ENCODE results near the gene HSD11B1. TPM values are rescaled to one million over a fixed set of nuclear protein-coding genes. Genes with fewer than 3 reads are reported as not detected.

Gene HSD11B1
- total and polyA plus RNA-seq, 2 of the 4 experiments (the other 2 are of a cell fraction) = 0.41 to 0.72 TPM

DNA sequence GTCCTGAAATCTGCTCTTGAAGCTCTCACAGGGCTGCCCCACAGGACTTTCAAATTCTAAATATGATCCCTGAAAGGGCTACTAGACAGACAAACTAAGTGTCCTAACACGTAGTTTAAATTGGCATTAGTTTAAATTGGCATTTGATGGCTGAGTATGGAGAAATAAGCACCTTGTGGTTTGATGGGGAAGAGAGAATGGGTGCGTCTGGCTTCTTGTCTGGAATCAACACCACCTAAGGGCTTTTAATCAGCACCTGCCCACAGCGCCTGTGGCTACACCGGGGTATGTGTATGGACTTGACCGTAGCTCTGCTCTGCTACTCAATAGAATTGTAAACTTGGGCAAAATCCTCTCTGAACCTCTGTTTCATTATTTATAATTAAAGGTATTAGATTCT, 46.7 kb upstream of the HSD11B1 start:
- H3K4ac ChIP-seq (ENCODE audit: low read depth, low read length) = no peak overlapping the region
- H3K27me3 ChIP-seq (ENCODE audit: control insufficient read depth, insufficient read depth, low read length) = no peaks in the 10 kb centered on the region; the same call in 1 of the 2 replicates
- no peak overlapping the region for H3K27ac ChIP-seq (ENCODE audit: insufficient read depth, low read length)
- no peak overlapping the region for H2AK5ac ChIP-seq (ENCODE audit: low read depth, low read length)
- no peak overlapping the region for H4K91ac ChIP-seq (ENCODE audit: insufficient read depth, low read depth, low read length)
- H2AFZ ChIP-seq (replicated peaks; ENCODE audit: low read length, poor library complexity) = no peak overlapping the region
- H4K20me1 ChIP-seq (ENCODE audit: insufficient read depth, low read length) = no peaks in the 10 kb centered on the region
- no peak overlapping the region for H3K23ac ChIP-seq (ENCODE audit: low read depth, low read length)
- DNase-seq = no peak
- in situ Hi-C loops (cut with MboI; ENCODE audit: low sequenced_read_pairs) (no loop called here), dilution Hi-C loops (cut with HindIII; ENCODE audit: low sequenced_read_pairs, unreplicated experiment) (no loop called here), intact Hi-C loops (cut with micrococcal nuclease) (no loop called here)
- no peak overlapping the region for H2AK9ac ChIP-seq (replicated peaks; ENCODE audit: low read depth, low read length, poor library complexity)
- H3K56ac ChIP-seq (ENCODE audit: extremely low read depth, insufficient read depth, low read length) = no peak overlapping the region
- no TSS peak for BruUV-seq (replicated peaks)
- H3K79me1 ChIP-seq (ENCODE audit: low read depth in 1 of 2, low read length in 2 of 2) = no peaks in the 10 kb centered on the region
- no peak overlapping the region for H2BK5ac ChIP-seq (ENCODE audit: low read depth, low read length, poor library complexity, severe bottlenecking)
- H3K4me3 ChIP-seq (ENCODE audit: insufficient read depth, low read depth, low read length) = no peak overlapping the region
- CTCF ChIA-PET = no interaction called here
- no peak overlapping the region for H2BK15ac ChIP-seq (ENCODE audit: low read depth, low read length)
- H3K36me3 ChIP-seq (ENCODE audit: control insufficient read depth, insufficient read depth, low read length) = no peaks in the 10 kb centered on the region
- H3K4me2 ChIP-seq (ENCODE audit: low read depth, low read length) = no peak overlapping the region
- H4K8ac ChIP-seq (ENCODE audit: low read depth in 2 of 2, low read length in 2 of 2) = no peak overlapping the region
- H3K4me1 ChIP-seq (ENCODE audit: control insufficient read depth, insufficient read depth, low read length) = no peaks in the 10 kb centered on the region
- no peak overlapping the region for H3K14ac ChIP-seq (replicated peaks; ENCODE audit: low read depth, low read length)
- no CpG with 5 or more reads among the region's 5 CpGs for WGBS, 2 experiments (ENCODE audit: extremely low coverage in 2 of 2, insufficient read length in 1 of 2)
- TF ChIP-seq RFX5 (IDR thresholded peaks at IDR 0.05; ENCODE audit: low read depth, low read length) (no peak), SMC3 (IDR thresholded peaks at IDR 0.05; ENCODE audit: low read depth, low read length) (no peak), BHLHE40 (IDR thresholded peaks at IDR 0.05; ENCODE audit: low read depth, low read length) (no peak), CHD1 (IDR thresholded peaks at IDR 0.05; ENCODE audit: low read depth, low read length) (no peak), CEBPB (IDR thresholded peaks at IDR 0.05; ENCODE audit: low read depth, low read length) (no peak), NFE2L2 (IDR thresholded peaks at IDR 0.05; ENCODE audit: low read depth, low read length) (no peak), MAZ (IDR thresholded peaks at IDR 0.05; ENCODE audit: borderline replicate concordance, low read depth, low read length) (no peak), RCOR1 (IDR thresholded peaks at IDR 0.05; ENCODE audit: insufficient replicate concordance, low read length) (no peak), FOS (IDR thresholded peaks at IDR 0.05; ENCODE audit: low read depth, low read length) (no peak), MXI1 (IDR thresholded peaks at IDR 0.05; ENCODE audit: borderline replicate concordance, low read depth, low read length) (no peak), POLR2A (IDR thresholded peaks at IDR 0.05; ENCODE audit: low read depth, low read length) (no peak), MAFK (IDR thresholded peaks at IDR 0.05; ENCODE audit: low read depth, low read length) (no peak), RAD21 (IDR thresholded peaks at IDR 0.05; ENCODE audit: low read length) (no peak)
- TF ChIP-seq, protein P1, sequence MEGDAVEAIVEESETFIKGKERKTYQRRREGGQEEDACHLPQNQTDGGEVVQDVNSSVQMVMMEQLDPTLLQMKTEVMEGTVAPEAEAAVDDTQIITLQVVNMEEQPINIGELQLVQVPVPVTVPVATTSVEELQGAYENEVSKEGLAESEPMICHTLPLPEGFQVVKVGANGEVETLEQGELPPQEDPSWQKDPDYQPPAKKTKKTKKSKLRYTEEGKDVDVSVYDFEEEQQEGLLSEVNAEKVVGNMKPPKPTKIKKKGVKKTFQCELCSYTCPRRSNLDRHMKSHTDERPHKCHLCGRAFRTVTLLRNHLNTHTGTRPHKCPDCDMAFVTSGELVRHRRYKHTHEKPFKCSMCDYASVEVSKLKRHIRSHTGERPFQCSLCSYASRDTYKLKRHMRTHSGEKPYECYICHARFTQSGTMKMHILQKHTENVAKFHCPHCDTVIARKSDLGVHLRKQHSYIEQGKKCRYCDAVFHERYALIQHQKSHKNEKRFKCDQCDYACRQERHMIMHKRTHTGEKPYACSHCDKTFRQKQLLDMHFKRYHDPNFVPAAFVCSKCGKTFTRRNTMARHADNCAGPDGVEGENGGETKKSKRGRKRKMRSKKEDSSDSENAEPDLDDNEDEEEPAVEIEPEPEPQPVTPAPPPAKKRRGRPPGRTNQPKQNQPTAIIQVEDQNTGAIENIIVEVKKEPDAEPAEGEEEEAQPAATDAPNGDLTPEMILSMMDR (conservative IDR thresholded peaks at IDR 0.05; ENCODE audit: low read depth, low read length) = no peak
- TF ChIP-seq, protein P2, sequence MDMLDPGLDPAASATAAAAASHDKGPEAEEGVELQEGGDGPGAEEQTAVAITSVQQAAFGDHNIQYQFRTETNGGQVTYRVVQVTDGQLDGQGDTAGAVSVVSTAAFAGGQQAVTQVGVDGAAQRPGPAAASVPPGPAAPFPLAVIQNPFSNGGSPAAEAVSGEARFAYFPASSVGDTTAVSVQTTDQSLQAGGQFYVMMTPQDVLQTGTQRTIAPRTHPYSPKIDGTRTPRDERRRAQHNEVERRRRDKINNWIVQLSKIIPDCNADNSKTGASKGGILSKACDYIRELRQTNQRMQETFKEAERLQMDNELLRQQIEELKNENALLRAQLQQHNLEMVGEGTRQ (IDR thresholded peaks at IDR 0.05; ENCODE audit: low read depth, low read length) = no peak
- TF ChIP-seq, protein P3, sequence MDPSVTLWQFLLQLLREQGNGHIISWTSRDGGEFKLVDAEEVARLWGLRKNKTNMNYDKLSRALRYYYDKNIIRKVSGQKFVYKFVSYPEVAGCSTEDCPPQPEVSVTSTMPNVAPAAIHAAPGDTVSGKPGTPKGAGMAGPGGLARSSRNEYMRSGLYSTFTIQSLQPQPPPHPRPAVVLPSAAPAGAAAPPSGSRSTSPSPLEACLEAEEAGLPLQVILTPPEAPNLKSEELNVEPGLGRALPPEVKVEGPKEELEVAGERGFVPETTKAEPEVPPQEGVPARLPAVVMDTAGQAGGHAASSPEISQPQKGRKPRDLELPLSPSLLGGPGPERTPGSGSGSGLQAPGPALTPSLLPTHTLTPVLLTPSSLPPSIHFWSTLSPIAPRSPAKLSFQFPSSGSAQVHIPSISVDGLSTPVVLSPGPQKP (IDR thresholded peaks at IDR 0.05; ENCODE audit: borderline replicate concordance, low read depth, low read length) = no peak
- H3K18ac ChIP-seq (ENCODE audit: low read depth, low read length) = no peak overlapping the region
- no peak overlapping the region for H4K5ac ChIP-seq (ENCODE audit: low read depth, low read length)
- no peak for ATAC-seq (ENCODE audit: low read depth)
- H3K9me3 ChIP-seq (ENCODE audit: control insufficient read depth, insufficient read depth, low read length) = no peaks in the 10 kb centered on the region
- no peak overlapping the region for H2BK20ac ChIP-seq (ENCODE audit: low read depth, low read length)
- H3K9ac ChIP-seq (ENCODE audit: low read depth, low read length) = no peak overlapping the region
- H2BK120ac ChIP-seq (ENCODE audit: low read depth, low read length) = no peak overlapping the region
- no peaks in the 10 kb centered on the region; the same call in 1 of the 2 replicates for H3K9me1 ChIP-seq (ENCODE audit: insufficient read depth, low read length)
- POLR2A ChIA-PET (ENCODE audit: unreplicated experiment) = no interaction called here

Data from IMR-90 (cell line).